Measurements from ENCODE around the gene ACAN. TPM values are rescaled to one million over a fixed set of nuclear protein-coding genes. Genes with fewer than 3 reads are reported as not detected.

ACAN gene
- total RNA-seq, 1 experiment from 2014 or later = not detected

GRCh38 chr15:88871313-88871712 is 68.1 kb downstream of the ACAN start:
- no peak overlapping the region for H2AFZ ChIP-seq
- no peaks in the 10 kb centered on the region for H4K20me1 ChIP-seq (ENCODE audit: insufficient read depth)
- TF ChIP-seq CTCF (conservative IDR thresholded peaks at IDR 0.05) (no peak), EZH2 (IDR thresholded peaks at IDR 0.05; ENCODE audit: low read depth) (no peak)
- no peaks in the 10 kb centered on the region for H3K4me1 ChIP-seq (replicated peaks; ENCODE audit: insufficient read depth)
- BruUV-seq (replicated peaks) = no TSS peak
- H3F3A ChIP-seq (ENCODE audit: insufficient read depth, low read depth) = no peaks in the 10 kb centered on the region
- H3K9me3 ChIP-seq (ENCODE audit: insufficient read depth, low read depth) = no peaks in the 10 kb centered on the region
- CTCF ChIA-PET = no interaction called here
- H3K79me2 ChIP-seq (ENCODE audit: low read depth) = no peaks in the 10 kb centered on the region
- peaks cover 85% of the 10 kb centered on the region for H3K27me3 ChIP-seq (ENCODE audit: insufficient read depth, low read depth)
- no peak overlapping the region for H3K4me2 ChIP-seq
- no peaks in the 10 kb centered on the region for H3K9me2 ChIP-seq (ENCODE audit: insufficient read depth)
- DNase-seq = no peak
- intact Hi-C loops (cut with micrococcal nuclease; ENCODE audit: unreplicated experiment) = no loop called here
- no peaks in the 10 kb centered on the region for H3K36me3 ChIP-seq (ENCODE audit: low read depth)
- no peak overlapping the region for H3K27ac ChIP-seq
- H3K4me3 ChIP-seq = no peak overlapping the region
- POLR2A ChIA-PET (ENCODE audit: unreplicated experiment) = no interaction called here

- H3K9me2 ChIP-seq (ENCODE audit: insufficient read depth) = no peaks in the 10 kb centered on the region
- TF ChIP-seq EZH2 (IDR thresholded peaks at IDR 0.05; ENCODE audit: low read depth) (no peak), CTCF (conservative IDR thresholded peaks at IDR 0.05) (no peak)
- no peaks in the 10 kb centered on the region for H4K20me1 ChIP-seq (ENCODE audit: insufficient read depth)
- ChIA-PET POLR2A (ENCODE audit: unreplicated experiment) (no interaction called here), CTCF (no interaction called here)
- DNase-seq = no peak
- intact Hi-C loops (cut with micrococcal nuclease; ENCODE audit: unreplicated experiment) = no loop called here
- H2AFZ ChIP-seq = no peak overlapping the region
- H3K79me2 ChIP-seq (ENCODE audit: low read depth) = no peaks in the 10 kb centered on the region
- H3K27ac ChIP-seq = no peak overlapping the region
- no peaks in the 10 kb centered on the region for H3K4me1 ChIP-seq (replicated peaks; ENCODE audit: insufficient read depth)
- H3K4me2 ChIP-seq = no peak overlapping the region
- BruUV-seq (replicated peaks) = no TSS peak
- H3F3A ChIP-seq (ENCODE audit: insufficient read depth, low read depth) = no peaks in the 10 kb centered on the region
- no peak overlapping the region for H3K4me3 ChIP-seq
- no peaks in the 10 kb centered on the region for H3K36me3 ChIP-seq (ENCODE audit: low read depth)
- H3K9me3 ChIP-seq (ENCODE audit: insufficient read depth, low read depth) = no peaks in the 10 kb centered on the region
- peaks cover 85% of the 10 kb centered on the region for H3K27me3 ChIP-seq (ENCODE audit: insufficient read depth, low read depth)
Observed at GRCh38 chr15:88872106-88872505, 68.9 kb downstream of the ACAN start.

GRCh38 chr15:88872706-88873105 is 69.5 kb downstream of the ACAN start:
- Histone ChIP-seq H3K9me3 (ENCODE audit: insufficient read depth, low read depth) (no peaks in the 10 kb centered on the region), H3K4me1 (replicated peaks; ENCODE audit: insufficient read depth) (no peaks in the 10 kb centered on the region), H3K4me3 (no peak overlapping the region), H3K79me2 (ENCODE audit: low read depth) (no peaks in the 10 kb centered on the region), H3K36me3 (ENCODE audit: low read depth) (no peaks in the 10 kb centered on the region), H3K27me3 (ENCODE audit: insufficient read depth, low read depth) (peaks cover 82% of the 10 kb centered on the region), H3K27ac (no peak overlapping the region), H3K4me2 (no peak overlapping the region), H3F3A (ENCODE audit: insufficient read depth, low read depth) (no peaks in the 10 kb centered on the region), H3K9me2 (ENCODE audit: insufficient read depth) (no peaks in the 10 kb centered on the region), H4K20me1 (ENCODE audit: insufficient read depth) (no peaks in the 10 kb centered on the region), H2AFZ (no peak overlapping the region)
- POLR2A ChIA-PET (ENCODE audit: unreplicated experiment) = no interaction called here
- TF ChIP-seq CTCF (conservative IDR thresholded peaks at IDR 0.05) (no peak), EZH2 (IDR thresholded peaks at IDR 0.05; ENCODE audit: low read depth) (no peak)
- intact Hi-C loops (cut with micrococcal nuclease; ENCODE audit: unreplicated experiment) = no loop called here
- peak in 1 of 2 experiments; percentile 23 for DNase-seq
- BruUV-seq (replicated peaks) = no TSS peak
- CTCF ChIA-PET = no interaction called here

Data from PC-9 (cell line).